GM10266 (cell line): ENCODE results near the gene CENPP.

Experiments used
- DNase-seq: peaks from one replicate; pipeline ENCODE4 v3.0.0; 2012; ENCODE audit errors: extremely low spot score
- CTCF ChIP-seq: IDR thresholded peaks from 2 replicates; pipeline ENCODE4 v1.5.1; 2012; ENCODE audit warnings: mild to moderate bottlenecking, low read depth; ENCODE audit not compliant: control insufficient read depth, insufficient read depth; ENCODE audit errors: missing control alignments

CENPP gene

DNA sequence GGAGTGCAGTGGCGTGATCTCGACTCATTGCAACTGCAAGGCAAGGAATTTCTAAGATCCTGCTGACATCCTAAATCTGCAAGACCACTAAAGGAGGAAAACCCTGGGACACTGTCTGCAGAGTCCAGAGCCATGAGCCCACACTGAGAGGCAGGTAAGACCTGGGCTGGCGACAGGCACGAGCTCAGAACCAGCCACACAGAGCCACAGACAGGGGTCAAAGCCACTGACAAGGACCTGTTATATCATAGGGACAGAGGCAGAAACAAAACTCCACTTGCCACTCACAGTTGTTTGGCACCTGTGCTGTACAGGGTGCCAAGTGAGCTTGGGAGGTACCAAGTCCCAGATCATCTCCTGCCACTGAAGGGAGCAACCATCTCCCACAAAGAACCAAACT is 310.0 kb downstream of the CENPP start:
- no peak for TF ChIP-seq CTCF
- no peak for DNase-seq

DNA sequence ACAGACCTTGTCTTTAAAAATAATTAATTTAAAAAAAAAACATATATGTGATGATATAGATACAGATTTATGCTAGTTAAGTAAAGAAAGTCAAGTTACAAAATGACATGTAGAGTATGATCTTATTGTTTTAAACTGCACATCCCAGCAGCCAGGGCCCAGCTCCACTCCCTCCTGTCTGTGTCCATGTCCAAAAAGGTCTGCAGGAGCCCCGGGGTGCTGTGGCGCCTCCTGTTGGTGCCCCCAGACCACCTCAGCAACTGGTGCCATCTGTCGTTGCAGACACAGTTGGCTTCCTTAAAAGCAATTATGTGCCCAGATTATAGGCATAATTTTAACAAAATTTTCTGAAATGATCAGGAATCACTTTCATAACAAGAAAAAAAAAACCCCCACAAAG is 310.9 kb downstream of the CENPP start:
- no peak for DNase-seq
- no peak for TF ChIP-seq CTCF

DNA sequence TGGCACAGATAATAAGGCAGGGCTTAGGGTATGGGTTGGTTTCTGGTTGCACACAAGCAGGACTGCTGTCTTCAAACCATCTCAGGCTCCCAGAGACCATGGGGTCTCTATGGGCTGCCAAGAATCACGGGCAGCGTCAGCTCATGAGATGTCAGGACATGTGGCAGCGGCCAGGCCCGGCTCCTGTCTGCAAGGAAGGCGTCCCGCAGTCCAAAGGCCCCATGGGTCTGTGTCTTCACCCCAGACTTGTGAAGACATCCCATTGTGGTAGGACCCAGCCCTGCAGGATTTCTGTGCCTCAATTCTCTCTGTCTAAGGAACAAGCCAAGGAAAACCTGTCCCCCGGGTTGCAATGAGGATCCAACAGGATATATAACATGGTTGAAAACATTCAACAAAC is 311.6 kb downstream of the CENPP start:
- DNase-seq = no peak
- TF ChIP-seq CTCF = no peak

GRCh38 chr9:92637886-92638620 is 312.3 kb downstream of the CENPP start:
- TF ChIP-seq CTCF = no peak
- DNase-seq = no peak

- no peak for TF ChIP-seq CTCF
- no peak for DNase-seq
These were observed 312.9 kb downstream of the CENPP start for GRCh38 chr9:92638621-92639101.

- DNase-seq = no peak
- no peak for TF ChIP-seq CTCF
These were observed 313.4 kb downstream of the CENPP start for GRCh38 chr9:92639124-92639523.

GRCh38 chr9:92639791-92640271 is 314.1 kb downstream of the CENPP start:
- no peak for DNase-seq
- no peak for TF ChIP-seq CTCF
